Neural cell (in vitro differentiated cells): Measurements from ENCODE around the gene UBE3A. TPM values are rescaled to one million over a fixed set of nuclear protein-coding genes. Genes with fewer than 3 reads are reported as not detected.

Experiments
- H2AFZ ChIP-seq: fragments of 200-600, 300-800 bp; sonication (generic), shearing (Covaris generic); 2 replicates; pipeline ENCODE4 v1.6.0; 2014; ENCODE audit warnings: low read depth, mild to moderate bottlenecking, antibody characterized with exemption, low read length, moderate library complexity
- H3F3A ChIP-seq: fragments of 200-600 bp; shearing (Covaris generic); 2 replicates; pipeline ENCODE4 v1.6.1; 2016; ENCODE audit warnings: mild to moderate bottlenecking, moderate library complexity, mixed read lengths, antibody characterized with exemption, low read length; ENCODE audit not compliant: insufficient read depth, poor library complexity, severe bottlenecking
- H3K27ac ChIP-seq: fragments of 200-600, 300-800 bp; sonication (generic), shearing (Covaris generic); 2 replicates; pipeline ENCODE4 v1.5.1; 2014; ENCODE audit warnings: mild to moderate bottlenecking, low read length, moderate library complexity
- H3K27me3 ChIP-seq: fragments of 300-800, 200-600 bp; sonication (generic), shearing (Covaris generic); 2 replicates; pipeline ENCODE4 v1.6.0; 2014; ENCODE audit warnings: mild to moderate bottlenecking, low read depth, low read length, moderate library complexity; ENCODE audit not compliant: insufficient read depth
- H3K36me3 ChIP-seq: fragments of 300-800, 200-600 bp; sonication (generic), shearing (Covaris generic); 2 replicates; pipeline ENCODE4 v1.5.1; 2014; ENCODE audit warnings: mild to moderate bottlenecking, antibody characterized with exemption, low read length, moderate library complexity; ENCODE audit not compliant: insufficient read depth
- H3K4me2 ChIP-seq: fragments of 300-800, 200-600 bp; sonication (generic), shearing (Covaris generic); 2 replicates; pipeline ENCODE4 v1.6.0; 2014; ENCODE audit warnings: mild to moderate bottlenecking, low read length
- H3K4me3 ChIP-seq: fragments of 300-800, 200-600 bp; sonication (generic), shearing (Covaris generic); 2 replicates; pipeline ENCODE4 v1.5.1; 2014; ENCODE audit warnings: mild to moderate bottlenecking, low read length, moderate library complexity
- H3K79me2 ChIP-seq: fragments of 200-600 bp; shearing (Covaris generic); replicated peaks from 2 replicates; pipeline ENCODE4 v1.6.0; 2014; ENCODE audit warnings: mild to moderate bottlenecking, low read length, moderate library complexity; ENCODE audit not compliant: insufficient read depth
- H3K9ac ChIP-seq: fragments of 300-800, 200-600 bp; sonication (generic), shearing (Covaris generic); 2 replicates; pipeline ENCODE4 v1.6.1; 2016; ENCODE audit warnings: mild to moderate bottlenecking, low read length, mixed read lengths
- H3K9me2 ChIP-seq: fragments of 200-600 bp; shearing (Covaris generic); 2 replicates; pipeline ENCODE4 v1.6.1; 2016; ENCODE audit warnings: mild to moderate bottlenecking, low read length, mixed read lengths; ENCODE audit not compliant: insufficient read depth
- H3K9me3 ChIP-seq: fragments of 200-600, 300-800 bp; sonication (generic), shearing (Covaris generic); 2 replicates; pipeline ENCODE4 v1.6.1; 2016; ENCODE audit warnings: mild to moderate bottlenecking, mixed run types, low read length, moderate library complexity, mixed read lengths
- H4K20me1 ChIP-seq: fragments of 200-600 bp; shearing (Covaris generic); 2 replicates; pipeline ENCODE4 v1.6.1; 2016; ENCODE audit warnings: mild to moderate bottlenecking, mixed run types; ENCODE audit not compliant: insufficient read depth
- CTCF ChIP-seq: fragments of 450-650 bp; IDR thresholded peaks from 2 replicates; pipeline ENCODE4 v1.5.1; 2014; ENCODE audit warnings: antibody characterized with exemption, mild to moderate bottlenecking, moderate library complexity; ENCODE audit not compliant: poor library complexity, severe bottlenecking
- EP300 ChIP-seq: fragments of 450-650 bp; conservative IDR thresholded peaks from 2 replicates; pipeline ENCODE4 v1.6.1; 2014; ENCODE audit warnings: antibody characterized with exemption, mild to moderate bottlenecking, moderate library complexity; ENCODE audit not compliant: poor library complexity, severe bottlenecking
- EZH2 ChIP-seq: fragments of 200-600, 300-800 bp; shearing (Covaris generic), sonication (generic); IDR thresholded peaks from 2 replicates; pipeline ENCODE4 v1.6.1; 2014; ENCODE audit warnings: antibody characterized with exemption, low read length, borderline replicate concordance, mild to moderate bottlenecking; ENCODE audit not compliant: insufficient read depth, poor library complexity, severe bottlenecking
- MXI1 ChIP-seq: fragments of 450-650 bp; conservative IDR thresholded peaks from 2 replicates; pipeline ENCODE4 v1.6.1; 2014; ENCODE audit warnings: antibody characterized with exemption, mild to moderate bottlenecking; ENCODE audit not compliant: poor library complexity, severe bottlenecking
- POLR2AphosphoS5 ChIP-seq: IDR thresholded peaks from 2 replicates; pipeline ENCODE4 v1.6.1; 2012
- RAD21 ChIP-seq: fragments of 450-650 bp; conservative IDR thresholded peaks from 2 replicates; pipeline ENCODE4 v1.6.1; 2014; ENCODE audit warnings: antibody characterized with exemption, mild to moderate bottlenecking, moderate library complexity
- REST ChIP-seq: IDR thresholded peaks from 2 replicates; pipeline ENCODE4 v1.6.1; 2012; ENCODE audit warnings: borderline replicate concordance
- SMC3 ChIP-seq: fragments of 450-650 bp; conservative IDR thresholded peaks from 2 replicates; pipeline ENCODE4 v1.6.1; 2014; ENCODE audit warnings: antibody characterized with exemption, mild to moderate bottlenecking, moderate library complexity; ENCODE audit not compliant: poor library complexity
- TAF1 ChIP-seq: IDR thresholded peaks from 2 replicates; pipeline ENCODE4 v1.6.1; 2012; ENCODE audit warnings: low read depth
- polyA plus RNA-seq: library from polyadenylated mRNA; depleted of rRNA; stranded (reverse); fragments of >200 nt; gene quantifications from 2 replicates; pipeline ENCODE4 v1.2.3, GENCODE V29; 2014

The UBE3A gene
- polyA plus RNA-seq, 1 donor from 2014 or later: 98.5 TPM

- peaks cover 4% of the 10 kb centered on the region for H3K9me3 ChIP-seq
- peaks cover 11% of the 10 kb centered on the region for H3K36me3 ChIP-seq
- H2AFZ ChIP-seq: no peak overlapping the region
- no peaks in the 10 kb centered on the region for H3F3A ChIP-seq
- no peak overlapping the region for H3K9ac ChIP-seq
- H3K4me3 ChIP-seq: no peak overlapping the region
- H4K20me1 ChIP-seq: no peaks in the 10 kb centered on the region
- no peaks in the 10 kb centered on the region for H3K27me3 ChIP-seq
- TF ChIP-seq EP300 (no peak), RAD21 (no peak), POLR2AphosphoS5 (no peak), MXI1 (no peak), TAF1 (no peak), CTCF (no peak), REST (no peak), EZH2 (no peak), SMC3 (no peak)
- no peaks in the 10 kb centered on the region for H3K9me2 ChIP-seq
- H3K79me2 ChIP-seq: peaks cover 38% of the 10 kb centered on the region
- no peak overlapping the region for H3K4me2 ChIP-seq
- H3K27ac ChIP-seq: no peak overlapping the region
Measured at GRCh38 chr15:25385986-25386385, 52.8 kb downstream of the UBE3A start.

- no peaks in the 10 kb centered on the region for H3K9me2 ChIP-seq
- TF ChIP-seq SMC3 (no peak), RAD21 (no peak), EZH2 (no peak), CTCF (no peak), REST (no peak), POLR2AphosphoS5 (no peak), TAF1 (no peak)
- no peaks in the 10 kb centered on the region for H3K27me3 ChIP-seq
- no peak overlapping the region for H3K27ac ChIP-seq
- no peak overlapping the region for H2AFZ ChIP-seq
- H3K4me2 ChIP-seq: no peak overlapping the region
- no peaks in the 10 kb centered on the region for H3F3A ChIP-seq
- H3K79me2 ChIP-seq: peaks cover 43% of the 10 kb centered on the region
- no peaks in the 10 kb centered on the region for H4K20me1 ChIP-seq
- peaks cover 4% of the 10 kb centered on the region for H3K9me3 ChIP-seq
- H3K4me3 ChIP-seq: no peak overlapping the region
- H3K36me3 ChIP-seq: peaks cover 11% of the 10 kb centered on the region
- no peak overlapping the region for H3K9ac ChIP-seq
Measured at GRCh38 chr15:25381579-25381978, 57.2 kb downstream of the UBE3A start.
